Urinary bladder (tissue), 4 donors: Measurements from ENCODE around the gene DLG5. TPM values are rescaled to one million over a fixed set of nuclear protein-coding genes. Genes with fewer than 3 reads are reported as not detected.

Experiments used
- DNase-seq: peaks from one replicate; pipeline ENCODE4 v3.0.0-alpha.2; 2015; ENCODE audit errors: extremely low spot score
- H3K27ac ChIP-seq: one replicate; pipeline ENCODE4 v1.5.1; 2013; ENCODE audit warnings: low read depth, mild to moderate bottlenecking, moderate library complexity
- H3K36me3 ChIP-seq: one replicate; pipeline ENCODE4 v1.6.1; 2013; ENCODE audit warnings: mild to moderate bottlenecking, moderate library complexity; ENCODE audit not compliant: insufficient read depth
- H3K4me1 ChIP-seq: one replicate; pipeline ENCODE4 v1.6.1; 2013; ENCODE audit warnings: mild to moderate bottlenecking, moderate library complexity; ENCODE audit not compliant: insufficient read depth
- H3K4me3 ChIP-seq: one replicate; pipeline ENCODE4 v1.5.1; 2013; ENCODE audit warnings: low read depth, low read length
- WGBS: extraction: QIAGEN DNeasy Blood & Tissue Kit; methylation state at CpG from one replicate; pipeline ENCODE4 v1.1.7; 2013; 5-methylcytosine and 5-hydroxymethylcytosine counted together
- polyA plus RNA-seq: library from polyadenylated mRNA; stranded (reverse); fragments of 200-250 nt; gene quantifications from one replicate; pipeline ENCODE4 v1.2.3, GENCODE V29; 2013
- total RNA-seq: library from RNA; depleted of rRNA; stranded (reverse); fragments of >200 nt; gene quantifications from one replicate; pipeline ENCODE4 v1.2.3, GENCODE V29; 2014
- donor health status: healthy with polysubstance abuse.
- donor health status: healthy.

Gene DLG5
- total and polyA plus RNA-seq, 2 donors = 30.3 to 36.9 TPM

DNA sequence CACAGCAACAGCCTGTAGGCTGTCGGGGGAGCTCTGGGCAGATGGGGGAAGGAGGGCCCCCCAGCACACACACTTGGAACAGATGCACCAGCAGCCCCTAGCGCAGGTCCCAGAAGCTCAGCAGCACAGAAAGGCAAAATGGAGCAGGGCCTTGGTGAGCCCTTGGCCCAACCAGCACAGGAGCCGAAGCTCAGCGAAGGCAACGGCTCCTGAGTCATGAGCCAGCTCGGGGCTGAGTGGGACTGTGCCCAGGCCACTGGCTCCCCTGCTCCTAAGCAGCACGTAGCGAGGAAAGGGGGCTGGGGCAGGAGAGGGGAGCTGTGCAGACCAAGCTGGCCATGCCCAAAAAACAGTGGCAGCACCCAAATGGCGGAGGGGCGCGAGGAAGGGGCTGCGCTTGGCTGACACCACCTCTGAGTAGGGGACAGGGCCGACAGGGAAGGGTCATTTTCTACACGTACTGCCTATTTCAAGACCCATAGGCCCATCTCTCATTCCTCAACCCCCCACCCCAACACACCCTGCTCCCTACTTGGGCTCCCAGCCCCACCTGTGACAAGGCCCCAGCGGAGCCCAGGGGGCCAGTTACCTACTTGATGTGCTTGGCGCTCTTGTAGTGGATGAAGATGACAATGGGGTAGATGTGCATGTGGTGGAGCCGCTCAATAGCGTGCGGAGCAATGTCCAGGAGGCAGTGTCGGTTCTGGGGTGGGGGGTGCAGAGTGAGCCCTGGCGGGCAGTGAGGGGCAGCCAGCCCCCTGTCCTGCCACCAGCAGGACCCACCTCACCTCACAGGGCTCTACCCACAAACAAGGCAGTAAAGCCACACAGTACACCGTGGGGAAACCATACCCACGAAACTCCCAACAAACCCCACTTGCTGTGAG is 132.1 kb downstream of the DLG5 start:
- Histone ChIP-seq H3K4me3 (no peak overlapping the region), H3K27ac (no peak overlapping the region), H3K36me3 (peaks cover 6% of the 10 kb centered on the region), H3K4me1 (no peaks in the 10 kb centered on the region)
- 98% methylated on average over 23 of the region's 23 CpGs for WGBS
- DNase-seq = no peak

DNA sequence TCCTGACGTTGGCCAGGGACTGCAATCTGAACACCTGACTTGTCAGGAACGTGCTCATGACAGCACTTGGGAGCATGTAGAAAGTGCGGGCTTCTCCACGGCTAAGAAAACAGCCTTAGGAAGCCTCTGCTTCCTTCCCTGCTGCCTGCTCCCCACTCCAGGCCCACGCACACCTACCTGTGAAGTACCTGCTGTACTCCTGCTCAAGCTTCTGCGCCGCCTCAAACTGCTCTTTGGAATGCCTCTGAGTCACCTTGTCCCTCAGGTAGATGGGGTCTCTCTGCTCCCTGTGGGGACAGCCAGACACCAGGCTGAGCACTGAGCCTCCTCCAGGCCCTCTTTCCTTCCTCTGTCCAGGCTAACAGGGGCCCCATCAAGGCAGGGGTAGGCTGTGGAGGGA is 132.7 kb downstream of the DLG5 start:
- 91% methylated on average over 7 of the region's 7 CpGs for WGBS
- DNase-seq = no peak
- Histone ChIP-seq H3K36me3 (peaks cover 6% of the 10 kb centered on the region), H3K4me1 (no peaks in the 10 kb centered on the region), H3K27ac (no peak overlapping the region), H3K4me3 (no peak overlapping the region)

DNA sequence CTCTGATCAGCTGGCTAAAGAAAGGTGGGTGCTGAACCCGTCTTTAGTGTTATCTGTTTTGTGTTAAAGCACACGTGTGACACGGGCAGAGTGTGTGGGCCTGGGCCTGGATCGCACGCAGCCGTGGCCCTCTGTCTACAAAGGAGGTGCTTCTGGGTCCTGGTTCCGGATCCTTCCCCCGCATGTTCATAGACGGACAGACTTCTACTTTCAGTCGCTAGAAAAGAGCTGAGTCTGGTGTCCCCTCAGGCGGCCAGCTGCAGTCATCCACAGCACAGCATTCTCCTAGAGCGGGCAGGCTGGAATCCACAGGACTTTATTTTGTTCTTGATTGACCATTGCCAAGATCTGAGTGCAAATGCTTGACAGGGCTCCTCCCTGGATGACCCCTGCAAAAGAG is 134.4 kb downstream of the DLG5 start:
- no peak for DNase-seq
- WGBS = 91% methylated on average over 12 of the region's 12 CpGs
- H3K36me3 ChIP-seq = peaks cover 4% of the 10 kb centered on the region

DNA sequence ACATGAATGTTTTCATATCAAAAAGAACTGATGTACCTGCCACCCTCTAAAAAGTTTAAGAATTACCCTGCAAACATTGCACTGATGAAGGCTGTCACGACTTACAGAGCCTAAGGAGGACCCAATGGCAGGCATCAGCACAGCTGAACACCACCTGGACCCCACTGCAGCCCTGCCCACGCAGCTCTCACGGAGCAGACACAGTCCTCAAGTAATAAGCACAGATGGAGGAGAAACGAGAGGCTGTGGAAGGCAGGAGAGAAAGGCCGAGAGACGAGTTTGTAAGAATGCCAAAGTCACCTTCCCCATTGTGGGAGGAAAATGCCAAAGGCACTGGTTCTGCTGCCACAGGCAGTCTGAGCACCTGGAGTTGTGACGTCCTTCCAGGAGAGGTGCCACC is 135.0 kb downstream of the DLG5 start:
- Histone ChIP-seq H3K27ac (no peak overlapping the region), H3K4me3 (no peak overlapping the region), H3K36me3 (peaks cover 4% of the 10 kb centered on the region), H3K4me1 (no peaks in the 10 kb centered on the region)
- WGBS = 89% methylated on average over 7 of the region's 7 CpGs
- DNase-seq = no peak

More for the DNA sequence above, 134.4 kb downstream of the DLG5 start:
- no peaks in the 10 kb centered on the region for H3K4me1 ChIP-seq
- no peak overlapping the region for H3K27ac ChIP-seq
- no peak overlapping the region for H3K4me3 ChIP-seq

DNA sequence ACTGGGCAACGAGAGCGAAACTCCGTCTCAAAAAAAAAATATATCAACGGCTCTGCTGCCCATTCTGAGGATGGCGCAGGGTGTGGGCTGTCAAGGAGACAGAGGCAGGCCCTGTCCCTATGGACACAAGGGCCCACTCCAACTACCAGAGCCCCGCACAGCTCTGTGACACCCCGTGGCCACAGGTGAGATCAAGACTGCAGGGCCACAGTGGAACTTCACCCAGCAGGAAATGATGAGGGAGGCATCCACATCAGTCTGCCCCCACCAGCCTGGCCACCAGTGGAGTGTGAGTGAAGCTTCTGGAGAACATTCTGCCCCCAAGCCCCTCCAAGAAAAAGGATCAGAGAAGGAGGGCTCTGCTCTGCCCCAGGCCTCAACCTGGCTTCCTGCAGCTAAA is 136.7 kb downstream of the DLG5 start:
- Histone ChIP-seq H3K36me3 (no peaks in the 10 kb centered on the region), H3K4me1 (no peaks in the 10 kb centered on the region), H3K27ac (no peak overlapping the region), H3K4me3 (no peak overlapping the region)
- WGBS = 99% methylated on average over 7 of the region's 7 CpGs
- DNase-seq = no peak

DNA sequence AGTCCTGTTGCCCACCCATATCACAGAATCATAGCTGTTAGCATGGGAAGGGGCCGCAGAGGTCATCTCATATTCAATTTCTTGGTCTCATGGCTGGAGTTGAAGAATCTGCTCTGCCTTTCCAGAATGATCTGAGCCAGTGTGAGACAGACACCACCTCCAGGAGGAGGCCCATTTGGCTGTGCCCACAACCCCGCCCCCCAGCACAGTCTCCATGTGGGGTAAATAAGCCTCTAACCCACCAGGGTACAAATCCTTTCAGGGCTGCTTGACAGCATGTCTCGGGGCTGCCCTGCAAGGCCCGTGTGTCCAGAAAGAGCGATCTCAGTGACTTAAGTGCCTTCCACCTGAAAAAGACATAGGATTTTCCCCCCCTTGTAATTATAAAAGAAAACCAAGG is 137.5 kb downstream of the DLG5 start:
- Histone ChIP-seq H3K36me3 (no peaks in the 10 kb centered on the region), H3K4me1 (no peaks in the 10 kb centered on the region), H3K4me3 (no peak overlapping the region), H3K27ac (no peak overlapping the region)
- WGBS = 96% methylated on average over 5 of the region's 5 CpGs
- no peak for DNase-seq

DNA sequence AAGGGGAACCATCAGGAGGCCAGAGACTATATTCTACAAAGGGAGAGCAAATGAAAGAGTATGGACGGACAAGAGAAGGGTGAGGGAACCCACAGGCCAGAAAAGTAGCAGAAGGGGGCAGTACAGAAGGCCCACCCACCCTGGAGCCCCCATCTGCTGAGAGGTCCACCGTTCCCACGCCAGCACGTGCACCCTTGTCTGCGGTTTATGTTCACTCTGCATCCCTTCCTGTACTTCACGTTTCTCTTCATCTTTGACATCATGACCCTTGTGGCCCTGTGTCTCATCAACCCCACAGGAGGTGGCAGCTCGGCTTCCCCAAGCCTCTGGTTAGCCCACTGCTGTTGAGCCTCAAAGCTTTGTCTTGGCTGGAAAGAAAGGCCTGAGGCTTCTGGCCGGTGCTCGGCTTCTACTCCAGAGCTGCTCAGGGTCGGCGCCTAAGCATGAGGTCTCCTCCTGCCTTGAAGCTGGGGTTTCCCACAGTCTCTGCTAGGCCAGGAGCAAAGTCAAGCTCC is 138.0 kb downstream of the DLG5 start:
- H3K4me3 ChIP-seq = no peak overlapping the region
- no peaks in the 10 kb centered on the region for H3K36me3 ChIP-seq
- no peaks in the 10 kb centered on the region for H3K4me1 ChIP-seq
- no peak for DNase-seq
- 92% methylated on average over 11 of the region's 11 CpGs for WGBS
- no peak overlapping the region for H3K27ac ChIP-seq

DNA sequence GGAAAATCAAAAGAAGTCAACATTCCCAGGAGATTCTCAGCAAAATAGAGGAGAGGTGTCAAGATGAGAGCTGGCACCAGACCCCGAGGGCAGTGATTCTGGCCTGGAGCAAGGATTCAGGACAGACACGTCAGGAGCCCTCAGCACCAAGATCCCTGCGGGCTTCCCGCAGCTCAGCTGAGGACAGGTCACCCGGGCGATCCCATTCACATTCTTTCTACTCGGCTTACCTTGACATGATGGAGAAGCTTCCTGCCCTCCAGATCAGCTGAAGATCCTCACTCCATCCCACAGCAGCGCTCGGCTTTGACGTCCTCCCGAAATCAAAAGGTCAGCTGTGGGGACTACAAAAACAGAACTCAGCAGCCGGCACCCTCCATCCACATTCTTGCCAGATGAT is 139.1 kb downstream of the DLG5 start:
- Histone ChIP-seq H3K4me1 (no peaks in the 10 kb centered on the region), H3K36me3 (no peaks in the 10 kb centered on the region), H3K4me3 (no peak overlapping the region), H3K27ac (no peak overlapping the region)
- WGBS = 94% methylated on average over 12 of the region's 12 CpGs
- no peak for DNase-seq

DNA sequence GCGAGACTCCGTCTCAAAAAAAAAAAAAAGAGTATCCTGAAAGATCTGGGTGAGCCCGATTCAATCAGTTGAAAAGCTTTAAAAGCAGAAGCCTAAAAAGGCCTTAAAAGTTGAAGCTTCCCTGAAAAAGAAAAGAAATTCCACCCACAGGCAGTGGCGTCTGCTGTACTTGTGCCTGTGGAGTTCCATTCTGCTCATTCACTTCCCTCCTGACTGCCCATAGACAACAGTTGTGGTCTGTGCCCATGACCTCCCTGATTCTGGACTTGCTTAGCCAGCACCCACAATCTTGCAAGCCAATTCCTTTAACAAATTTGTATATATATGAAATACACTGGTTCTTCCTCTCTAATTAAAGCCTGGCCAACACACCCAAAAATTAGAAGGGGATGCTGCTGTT is 141.7 kb downstream of the DLG5 start:
- H3K4me3 ChIP-seq = no peak overlapping the region
- no peaks in the 10 kb centered on the region for H3K4me1 ChIP-seq
- WGBS = 99% methylated on average over 4 of the region's 4 CpGs
- H3K27ac ChIP-seq = no peak overlapping the region
- DNase-seq = no peak
- no peaks in the 10 kb centered on the region for H3K36me3 ChIP-seq

DNA sequence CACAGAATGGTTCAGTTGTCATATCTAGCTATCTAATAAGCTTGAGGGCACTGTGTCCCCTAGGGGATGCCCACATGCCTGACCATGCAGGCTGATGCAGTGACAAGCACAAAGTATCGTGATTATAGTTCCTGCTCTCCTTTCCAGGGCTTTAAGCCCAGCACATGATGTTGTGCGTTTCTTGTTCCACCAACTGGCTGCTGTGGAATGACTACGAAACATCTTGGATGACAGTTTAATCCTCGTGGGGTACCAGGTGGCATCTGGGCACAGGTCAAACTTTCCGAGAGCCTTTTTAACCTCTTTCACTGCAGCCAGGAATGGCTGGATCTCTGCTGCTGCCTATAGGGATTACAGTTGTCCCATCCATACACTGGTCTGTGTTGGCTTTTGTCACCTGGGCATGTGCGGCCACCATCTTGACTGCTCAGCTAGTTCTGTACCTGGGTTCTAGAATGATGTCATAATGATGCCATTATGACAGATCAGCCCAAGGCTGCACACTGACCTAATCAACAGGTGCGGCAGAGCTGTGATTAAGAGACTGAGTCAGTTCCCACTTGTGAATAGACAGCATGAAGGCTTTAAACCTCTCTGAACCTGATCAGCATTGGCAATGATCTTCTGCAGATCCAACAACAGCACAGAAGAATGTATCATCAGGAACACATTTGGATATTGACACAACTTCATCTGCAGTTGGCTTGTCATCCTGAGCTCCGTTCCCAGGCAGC is 144.1 kb downstream of the DLG5 start:
- H3K36me3 ChIP-seq = no peaks in the 10 kb centered on the region

DNA sequence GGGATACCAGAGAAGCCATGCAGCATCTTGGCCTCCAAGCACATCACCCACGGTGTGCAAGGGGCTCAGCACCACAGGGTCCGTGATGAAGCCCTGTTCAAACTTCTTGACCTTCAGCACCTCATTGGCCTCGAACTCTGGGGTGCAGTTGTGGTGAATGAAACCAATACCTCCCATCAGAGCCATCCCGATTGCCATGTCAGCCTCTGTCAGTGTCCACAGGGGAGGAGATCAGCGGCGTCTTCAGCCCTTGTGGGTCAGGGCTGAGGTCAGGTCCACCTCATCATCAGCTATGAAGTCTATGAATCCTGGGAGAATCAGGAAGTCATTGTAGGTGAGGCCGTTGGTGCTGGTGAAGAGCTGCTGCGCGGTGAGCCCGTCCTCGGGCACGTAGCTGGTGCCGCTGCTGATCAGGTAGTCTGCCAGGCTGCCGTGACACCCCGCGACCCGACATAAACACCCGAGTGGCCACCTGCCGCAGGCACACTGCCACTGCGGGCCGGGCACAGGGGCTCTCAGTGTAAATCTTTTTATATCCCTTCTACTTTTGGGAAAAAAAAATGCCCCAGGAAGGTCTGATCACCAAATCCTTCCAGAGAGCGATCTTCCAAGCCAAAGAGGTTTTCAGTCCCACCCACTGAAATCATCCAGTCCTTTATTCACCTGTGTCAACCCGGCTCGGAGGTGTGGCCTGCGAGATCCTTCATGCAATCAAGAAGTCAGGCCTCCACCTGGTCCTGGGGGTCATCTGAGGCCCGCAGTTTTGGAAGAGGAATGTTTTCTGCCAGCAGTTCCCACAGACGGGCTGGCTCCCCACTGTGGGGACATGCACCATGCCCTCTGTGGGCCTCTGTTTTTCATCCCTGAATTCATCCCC is 144.9 kb downstream of the DLG5 start:
- Histone ChIP-seq H3K4me3 (no peak overlapping the region), H3K4me1 (no peaks in the 10 kb centered on the region), H3K27ac (no peak overlapping the region), H3K36me3 (no peaks in the 10 kb centered on the region)
- WGBS = 95% methylated on average over 27 of the region's 27 CpGs
- DNase-seq = no peak

More for the DNA sequence above, 144.1 kb downstream of the DLG5 start:
- no peak for DNase-seq
- Histone ChIP-seq H3K27ac (no peak overlapping the region), H3K4me1 (no peaks in the 10 kb centered on the region), H3K4me3 (no peak overlapping the region)
- 97% methylated on average over 8 of the region's 8 CpGs for WGBS

DNA sequence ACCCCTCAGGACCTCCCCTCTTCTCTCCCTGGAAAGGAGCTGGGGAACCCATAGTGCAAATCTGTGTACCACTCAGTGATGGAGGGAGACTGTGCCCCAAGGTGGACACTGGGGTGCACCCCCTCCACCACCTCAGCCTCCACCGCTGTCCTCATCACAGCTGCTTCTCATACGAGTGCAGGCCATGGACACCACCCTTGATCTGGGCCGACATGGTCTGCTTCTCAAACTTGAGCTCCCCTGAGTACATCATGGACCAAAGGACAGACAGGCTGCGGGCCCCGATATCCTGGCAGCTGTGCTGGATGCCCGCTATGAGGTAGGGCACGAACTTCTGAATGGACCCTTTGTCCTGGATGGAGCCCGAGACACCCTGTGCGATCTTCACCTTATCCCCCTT is 146.4 kb downstream of the DLG5 start:
- 98% methylated on average over 9 of the region's 9 CpGs for WGBS
- no peaks in the 10 kb centered on the region for H3K36me3 ChIP-seq
- no peak for DNase-seq
- no peak overlapping the region for H3K27ac ChIP-seq
- H3K4me1 ChIP-seq = no peaks in the 10 kb centered on the region
- no peak overlapping the region for H3K4me3 ChIP-seq

DNA sequence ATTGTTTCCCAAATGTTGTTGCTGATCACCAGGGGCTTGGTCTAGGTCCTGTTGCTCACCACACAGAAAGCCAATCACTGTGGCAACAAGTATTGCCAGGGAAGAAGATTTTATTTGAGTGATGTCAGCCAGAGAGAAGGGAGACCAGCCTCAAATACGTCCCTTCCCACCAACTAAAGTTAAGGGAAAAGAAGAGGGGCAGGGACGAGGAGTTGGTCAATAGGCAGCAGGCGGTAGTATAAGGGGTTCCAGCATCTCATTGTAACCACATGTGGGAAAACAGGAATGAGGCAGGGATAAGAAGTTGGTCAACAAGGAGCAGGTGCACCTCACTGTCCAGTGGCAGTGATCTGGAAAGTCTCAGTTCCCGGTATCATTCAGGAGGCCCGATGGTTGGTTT is 150.1 kb downstream of the DLG5 start:
- Histone ChIP-seq H3K4me3 (no peak overlapping the region), H3K27ac (no peak overlapping the region), H3K4me1 (no peaks in the 10 kb centered on the region), H3K36me3 (no peaks in the 10 kb centered on the region)
- WGBS = 88% methylated on average over 5 of the region's 5 CpGs
- no peak for DNase-seq
